GM21390 (cell line): Measurements from ENCODE around the gene BET1L.
"Not testable (repeated sequence)": the region's sequence is repeated elsewhere in the genome, so short reads cannot be mapped to it uniquely, and the experiment has no call there.

Source experiments
- ATAC-seq: cut with Tn5 transposase; IDR thresholded peaks from one replicate; pipeline ENCODE4 v1.9.1; 2021; ENCODE audit not compliant: unreplicated experiment

The BET1L gene

GRCh38 chr11:230431-230830 lies 23.2 kb upstream of the BET1L start:
- ATAC-seq = no peak

GRCh38 chr11:227824-228379 lies 20.7 kb upstream of the BET1L start:
- no peak for ATAC-seq

- ATAC-seq = no peak
Measured at GRCh38 chr11:225734-226453, 18.7 kb upstream of the BET1L start.

- ATAC-seq = no peak
Measured at GRCh38 chr11:224424-224823, 17.2 kb upstream of the BET1L start.

- no peak for ATAC-seq
Measured at GRCh38 chr11:223884-224283, 16.7 kb upstream of the BET1L start.

- ATAC-seq = no peak
Measured at GRCh38 chr11:223026-223789, 16.0 kb upstream of the BET1L start.

GRCh38 chr11:221998-222789 lies 15.0 kb upstream of the BET1L start:
- no peak for ATAC-seq

GRCh38 chr11:221539-221938 lies 14.3 kb upstream of the BET1L start:
- ATAC-seq = no peak

- not testable (repeated sequence) for ATAC-seq
Measured at GRCh38 chr11:220641-221215, 13.5 kb upstream of the BET1L start.

GRCh38 chr11:218815-219593 lies 11.8 kb upstream of the BET1L start:
- ATAC-seq = no peak

- ATAC-seq = no peak
Measured at GRCh38 chr11:217704-218103, 10.5 kb upstream of the BET1L start.

- no peak for ATAC-seq
Measured at GRCh38 chr11:216081-216974, 9.1 kb upstream of the BET1L start.

GRCh38 chr11:215581-216037 lies 8.4 kb upstream of the BET1L start:
- ATAC-seq = no peak

- ATAC-seq = no peak
Measured at GRCh38 chr11:214083-214482, 6.9 kb upstream of the BET1L start.

- no peak for ATAC-seq
Measured at GRCh38 chr11:213111-213510, 5.9 kb upstream of the BET1L start.

GRCh38 chr11:212150-213100 lies 5.2 kb upstream of the BET1L start:
- ATAC-seq = no peak

GRCh38 chr11:211741-212140 lies 4.5 kb upstream of the BET1L start:
- no peak for ATAC-seq

- no peak for ATAC-seq
Measured at GRCh38 chr11:211295-211694, 4.1 kb upstream of the BET1L start.
